GM19193 (cell line): Measurements from ENCODE around the gene TP63.

Source experiments
- POLR2A ChIP-seq: IDR thresholded peaks from 4 replicates; pipeline ENCODE4 v1.6.1; 2011; ENCODE audit not compliant: insufficient read depth, insufficient read length; ENCODE audit errors: extremely low read depth

Gene TP63

GRCh38 chr3:189646853-189647542 lies 15.8 kb downstream of the TP63 start:
- TF ChIP-seq POLR2A: no peak

- no peak for TF ChIP-seq POLR2A
These were observed 20.9 kb downstream of the TP63 start for GRCh38 chr3:189652042-189652441.

GRCh38 chr3:189655617-189656016 lies 24.4 kb downstream of the TP63 start:
- TF ChIP-seq POLR2A: no peak

- TF ChIP-seq POLR2A: no peak
These were observed 28.4 kb downstream of the TP63 start for GRCh38 chr3:189659571-189659970.

- no peak for TF ChIP-seq POLR2A
These were observed 33.1 kb downstream of the TP63 start for GRCh38 chr3:189664311-189664710.

GRCh38 chr3:189673535-189673934 lies 42.3 kb downstream of the TP63 start:
- no peak for TF ChIP-seq POLR2A

- no peak for TF ChIP-seq POLR2A
These were observed 43.2 kb downstream of the TP63 start for GRCh38 chr3:189674249-189674913.

- TF ChIP-seq POLR2A: no peak
These were observed 46.5 kb downstream of the TP63 start for GRCh38 chr3:189677667-189678066.

GRCh38 chr3:189680723-189681122 lies 49.5 kb downstream of the TP63 start:
- TF ChIP-seq POLR2A: no peak

GRCh38 chr3:189683546-189684255 lies 52.5 kb downstream of the TP63 start:
- TF ChIP-seq POLR2A: no peak

- no peak for TF ChIP-seq POLR2A
These were observed 53.1 kb downstream of the TP63 start for GRCh38 chr3:189684317-189684716.

- TF ChIP-seq POLR2A: no peak
These were observed 54.1 kb downstream of the TP63 start for GRCh38 chr3:189685291-189685690.

- TF ChIP-seq POLR2A: no peak
These were observed 54.7 kb downstream of the TP63 start for GRCh38 chr3:189685860-189686259.

GRCh38 chr3:189687475-189687874 lies 56.3 kb downstream of the TP63 start:
- TF ChIP-seq POLR2A: no peak

- no peak for TF ChIP-seq POLR2A
These were observed 57.1 kb downstream of the TP63 start for GRCh38 chr3:189688262-189688661.

GRCh38 chr3:189689625-189690024 lies 58.4 kb downstream of the TP63 start:
- TF ChIP-seq POLR2A: no peak
